ENCODE results near the gene RASAL3.
"Not testable (repeated sequence)": the region's sequence is repeated elsewhere in the genome, so short reads cannot be mapped to it uniquely, and the experiment has no call there.

RASAL3 gene

GRCh38 chr19:15418579-15419412, 45.5 kb downstream of the RASAL3 start, which contains the start of gene AKAP8L:
TSS of gene AKAP8L (minus strand) at chr19:15418988. CDS start at chr19:15418923, 65 bp downstream.
- peak; percentile 88 to 100 for DNase-seq

- DNase-seq = no peak
Observed at GRCh38 chr19:15418231-15418578, 46.1 kb downstream of the RASAL3 start.

GRCh38 chr19:15417699-15418098, 46.6 kb downstream of the RASAL3 start:
- DNase-seq = no peak

GRCh38 chr19:15412832-15413231, 51.5 kb downstream of the RASAL3 start:
- no peak for DNase-seq

GRCh38 chr19:15411351-15411750, 53.0 kb downstream of the RASAL3 start:
- DNase-seq = not testable (repeated sequence)

GRCh38 chr19:15404780-15405211, 59.5 kb downstream of the RASAL3 start:
- DNase-seq = no peak

- DNase-seq = no peak
Observed at GRCh38 chr19:15404097-15404779, 60.1 kb downstream of the RASAL3 start.

- DNase-seq = no peak
Observed at GRCh38 chr19:15403151-15403531, 61.2 kb downstream of the RASAL3 start.

- no peak for DNase-seq
Observed at GRCh38 chr19:15402411-15403150, 61.8 kb downstream of the RASAL3 start.
